Stimulated activated CD8-positive, alpha-beta memory T cell treated with anti-CD3 and anti-CD28 coated beads, Interleukin-15, amount 100 ng/mL, for 4 hours (primary cell): Measurements from ENCODE around the gene LIAS.
"Not testable (repeated sequence)": the region's sequence is repeated elsewhere in the genome, so short reads cannot be mapped to it uniquely, and the experiment has no call there.

Experiments
- DNase-seq, 2 donors: peaks; one replicate each; pipeline ENCODE4 v3.0.0-alpha.2; 2020; ENCODE audit warnings: low read depth in 2 of 2

Gene LIAS

GRCh38 chr4:39497909-39498726 lies 39.3 kb downstream of the LIAS start:
- no peak for DNase-seq

GRCh38 chr4:39498727-39499020 lies 39.8 kb downstream of the LIAS start:
- no peak for DNase-seq

DNA sequence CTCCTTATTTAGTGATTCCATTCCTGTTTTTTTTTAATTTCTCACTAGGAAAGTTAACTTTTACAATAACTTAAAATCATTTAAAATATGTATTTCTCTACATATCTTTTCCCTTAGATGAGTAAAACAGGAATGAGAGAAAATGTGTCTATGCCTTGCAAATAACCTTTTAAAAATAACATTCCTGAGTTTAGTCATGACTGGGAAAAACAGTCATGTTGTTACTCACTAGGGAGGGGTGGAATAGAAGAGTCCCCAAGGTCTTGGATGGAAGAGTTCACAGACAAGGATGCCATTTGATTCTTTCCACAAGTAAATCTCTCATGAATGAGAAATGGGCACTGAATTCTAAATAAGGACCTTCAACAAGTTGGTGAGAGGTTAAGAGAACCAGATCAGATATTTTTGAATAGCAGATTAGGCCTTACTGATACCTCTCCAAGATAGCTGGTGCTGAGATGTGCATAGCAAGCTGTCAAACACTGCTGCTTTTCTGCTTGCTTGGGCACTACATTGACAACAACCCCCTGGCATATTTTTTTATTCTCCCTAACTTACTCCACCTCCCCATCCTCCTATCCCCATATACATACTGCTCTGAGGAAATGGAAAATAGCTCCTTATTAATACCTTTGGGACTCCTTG lies 43.3 kb downstream of the LIAS start:
- DNase-seq = no peak

DNA sequence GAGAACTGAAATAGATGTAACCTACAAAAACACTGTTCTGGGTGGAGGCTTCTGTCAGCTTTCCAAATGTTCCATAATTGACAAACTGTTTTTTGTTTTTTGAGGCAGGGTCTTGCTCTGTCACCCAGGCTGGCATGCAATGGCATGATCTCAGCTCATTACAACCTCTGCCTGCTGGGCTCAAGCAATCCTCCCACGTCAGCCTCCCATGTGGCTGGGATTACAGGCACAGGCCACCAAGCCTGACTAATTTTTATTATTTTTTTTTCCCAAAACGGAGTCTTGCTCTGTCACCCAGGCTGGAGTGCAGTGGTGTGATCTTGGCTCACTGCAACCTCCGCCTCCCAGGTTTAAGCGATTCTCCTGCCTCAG lies 43.8 kb downstream of the LIAS start:
- not testable (repeated sequence) for DNase-seq

- DNase-seq = no peak
Observed at GRCh38 chr4:39504538-39504937, 45.7 kb downstream of the LIAS start.

GRCh38 chr4:39505581-39505980 lies 46.7 kb downstream of the LIAS start:
- no peak for DNase-seq

GRCh38 chr4:39510348-39510929 lies 51.6 kb downstream of the LIAS start:
- no peak for DNase-seq

DNA sequence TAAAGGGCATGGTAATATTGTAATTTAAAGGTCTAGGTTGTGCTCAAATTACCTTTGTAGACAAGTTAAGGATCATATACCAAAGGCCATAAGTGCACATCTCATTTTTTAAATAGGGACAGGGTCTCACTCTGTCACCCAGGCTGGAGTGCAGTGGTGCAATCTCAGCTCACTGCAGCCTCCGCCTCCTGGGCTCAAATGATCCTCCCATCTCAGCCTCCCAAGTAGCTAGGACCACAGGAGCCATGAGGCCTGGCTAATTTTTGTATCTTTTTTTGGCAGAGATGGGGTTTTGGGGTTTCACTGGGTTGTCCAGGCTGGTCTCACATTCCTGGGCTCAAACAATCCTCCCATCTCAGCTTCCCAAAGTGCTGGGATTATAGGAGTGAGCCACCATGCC lies 55.4 kb downstream of the LIAS start:
- DNase-seq = not testable (repeated sequence)

DNA sequence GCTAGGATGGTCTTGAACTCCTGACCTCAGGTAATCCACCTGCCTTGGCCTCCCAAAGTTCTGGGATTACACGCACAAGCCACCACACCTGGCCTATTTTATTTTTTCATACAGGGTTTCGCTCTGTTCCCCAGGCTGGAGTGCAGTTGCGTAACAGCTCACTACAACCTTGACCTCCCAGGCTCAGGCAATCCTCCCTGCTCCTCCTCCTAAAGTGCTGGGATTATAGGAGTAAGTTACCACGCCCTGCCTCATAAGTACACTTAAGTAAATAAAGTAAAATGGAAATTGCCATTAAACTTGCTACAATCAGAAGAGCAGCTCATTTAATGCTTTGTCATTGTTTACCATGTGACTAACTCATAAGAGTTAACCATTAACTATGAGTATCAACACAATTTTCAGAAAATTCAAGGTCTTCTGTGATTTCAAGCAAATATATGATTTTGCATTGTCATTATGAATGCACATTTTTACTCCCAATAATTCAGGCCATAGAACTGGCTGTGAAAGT lies 56.1 kb downstream of the LIAS start:
- DNase-seq = no peak

GRCh38 chr4:39515669-39516401 lies 57.0 kb downstream of the LIAS start:
- DNase-seq = not testable (repeated sequence)

DNA sequence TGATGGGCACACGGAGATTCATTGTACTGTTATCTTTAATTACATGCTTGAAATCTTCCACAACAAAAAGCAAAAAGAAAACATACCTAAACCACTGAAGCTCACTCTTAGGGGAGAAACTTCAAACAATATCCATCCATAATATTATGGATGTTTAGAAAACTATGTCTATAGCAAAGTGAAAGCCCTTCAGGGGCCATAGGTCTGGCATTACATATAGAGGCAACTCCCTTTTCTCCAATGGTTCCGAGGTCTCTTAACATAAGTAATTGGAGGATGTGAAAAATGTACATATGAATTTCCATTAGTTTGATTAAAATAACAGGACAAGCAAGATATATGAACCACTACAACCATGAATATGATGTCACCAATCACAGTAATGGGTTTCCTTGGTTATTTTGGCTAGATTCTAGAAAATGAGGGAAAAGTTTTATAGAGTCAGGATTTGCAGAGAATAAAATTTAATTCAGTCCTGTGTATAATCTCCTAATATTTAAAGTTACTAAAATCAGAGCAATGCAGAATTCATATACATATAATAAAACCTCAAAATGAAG lies 57.6 kb downstream of the LIAS start:
- no peak for DNase-seq

DNA sequence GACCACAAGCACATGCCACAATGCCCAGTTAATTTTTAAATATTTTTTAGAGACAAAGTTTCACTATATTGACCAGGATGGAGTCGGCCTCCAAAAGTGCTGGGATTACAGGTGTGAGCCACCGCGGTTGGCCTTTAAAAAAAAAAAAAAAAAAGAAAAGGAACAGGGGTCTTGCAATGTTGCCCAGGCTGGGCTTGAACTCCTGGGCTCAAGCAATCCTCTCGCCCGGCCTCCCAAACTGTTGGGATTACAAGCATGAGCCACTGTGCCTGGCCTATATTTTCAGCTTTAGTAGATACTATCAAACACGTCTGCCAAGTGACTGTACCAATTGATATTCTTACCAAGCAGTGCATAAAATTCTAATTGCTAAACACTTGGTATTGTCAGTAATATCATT lies 59.6 kb downstream of the LIAS start:
- DNase-seq = no peak

- no peak for DNase-seq
Observed at GRCh38 chr4:39521253-39521919, 62.5 kb downstream of the LIAS start.

- DNase-seq = no peak
Observed at GRCh38 chr4:39522068-39522467, 63.2 kb downstream of the LIAS start.

GRCh38 chr4:39524161-39524957 lies 65.5 kb downstream of the LIAS start:
- DNase-seq = no peak

- DNase-seq = no peak
Observed at GRCh38 chr4:39525822-39526690, 67.2 kb downstream of the LIAS start.

- DNase-seq = peak in 1 of 2 donors; percentile 4
Observed at GRCh38 chr4:39526765-39527295, 68.0 kb downstream of the LIAS start.

DNA sequence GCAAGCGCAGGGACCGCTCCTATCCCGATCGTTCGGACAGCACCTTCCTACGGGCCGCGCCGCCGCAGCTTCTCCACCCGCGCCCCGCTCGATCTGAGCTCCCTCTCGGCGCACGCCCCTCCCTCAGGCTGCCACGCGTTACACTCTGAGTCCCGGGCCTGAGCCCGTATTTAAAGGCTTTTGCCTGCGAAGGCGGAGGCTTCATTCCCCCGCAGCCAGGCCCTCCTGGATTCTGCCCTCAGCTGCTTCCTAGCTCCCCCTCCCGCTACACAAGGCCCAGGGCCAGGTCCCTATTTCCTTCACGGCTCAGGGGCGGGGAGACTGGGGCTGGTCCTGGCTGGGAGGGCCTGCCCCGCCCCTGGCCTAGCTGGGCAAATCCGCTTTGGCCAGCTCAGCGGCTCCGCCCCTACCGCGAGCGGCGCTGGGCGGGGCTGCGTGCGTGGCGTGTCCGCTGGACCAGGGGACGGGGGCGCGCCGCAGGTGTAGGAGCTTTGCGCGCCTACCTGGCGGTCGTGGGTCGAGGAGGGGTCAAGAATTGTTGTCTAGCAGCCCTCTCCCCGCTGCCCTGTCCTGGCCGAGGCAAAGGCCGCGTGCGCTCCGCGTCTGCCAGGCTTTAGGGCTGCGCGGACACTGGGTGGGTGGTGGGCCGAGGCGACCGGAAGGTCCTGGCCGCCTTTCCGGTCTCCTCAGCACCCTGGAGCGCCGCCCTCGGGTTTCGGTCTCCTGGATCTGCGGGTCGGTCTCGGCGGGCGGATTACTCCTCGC lies 68.6 kb downstream of the LIAS start, which contains the start of gene UGDH:
Gene UGDH, minus strand, starts transcription at position 144 of the 765 bp plus-strand sequence. CDS start 5,927 bp downstream, outside the sequence.
- DNase-seq = peak; percentile 79 to 86
